D341Med (cell line): ENCODE results near the gene CHAD.

ENCODE experiments used
- DNase-seq: peaks from one replicate; pipeline ENCODE4 v3.0.0; 2012; ENCODE audit warnings: low spot score

CHAD gene

GRCh38 chr17:50468304-50469207 lies at the start of gene CHAD:
TSS of gene CHAD (minus strand) at chr17:50468880. CDS start at chr17:50468813, 67 bp downstream.
- no peak for DNase-seq

- no peak for DNase-seq
Measured at GRCh38 chr17:50517504-50518383, 49.1 kb upstream of the CHAD start.

GRCh38 chr17:50517011-50517410 lies 48.3 kb upstream of the CHAD start:
- DNase-seq = no peak

GRCh38 chr17:50514936-50515702 lies 46.4 kb upstream of the CHAD start:
- DNase-seq = no peak

GRCh38 chr17:50514388-50514787 lies 45.7 kb upstream of the CHAD start:
- no peak for DNase-seq

GRCh38 chr17:50513495-50513894 lies 44.8 kb upstream of the CHAD start:
- DNase-seq = no peak

- DNase-seq = no peak
Measured at GRCh38 chr17:50511058-50511457, 42.4 kb upstream of the CHAD start.

- DNase-seq = no peak
Measured at GRCh38 chr17:50508573-50509460, 40.1 kb upstream of the CHAD start.

GRCh38 chr17:50507871-50508572 lies 39.3 kb upstream of the CHAD start, which contains the start of gene MYCBPAP:
TSS of gene MYCBPAP (plus strand) at chr17:50508439. CDS start at chr17:50508675, 236 bp downstream.
- no peak for DNase-seq

- DNase-seq = no peak
Measured at GRCh38 chr17:50506298-50506697, 37.6 kb upstream of the CHAD start.

GRCh38 chr17:50505591-50506130 lies 37.0 kb upstream of the CHAD start:
- DNase-seq = no peak

- DNase-seq = peak; percentile 73
Measured at GRCh38 chr17:50502301-50502990, 33.8 kb upstream of the CHAD start.

GRCh38 chr17:50501054-50501453 lies 32.4 kb upstream of the CHAD start:
- DNase-seq = no peak

- no peak for DNase-seq
Measured at GRCh38 chr17:50499721-50500120, 31.0 kb upstream of the CHAD start.

GRCh38 chr17:50499270-50499669 lies 30.6 kb upstream of the CHAD start:
- DNase-seq = no peak

GRCh38 chr17:50498021-50498874 lies 29.6 kb upstream of the CHAD start:
- no peak for DNase-seq

- DNase-seq = no peak
Measured at GRCh38 chr17:50495918-50496317, 27.2 kb upstream of the CHAD start.

- no peak for DNase-seq
Measured at GRCh38 chr17:50495217-50495823, 26.6 kb upstream of the CHAD start.
